Activated CD8-positive, alpha-beta memory T cell treated with anti-CD3 and anti-CD28 coated beads for 24 hours (primary cell): ENCODE measurements around the gene PPP1R9A.

Experiments used
- DNase-seq: peaks from one replicate; pipeline ENCODE4 v3.0.0-alpha.2; 2020

The PPP1R9A gene

GRCh38 chr7:94907026-94907810 is at the start of gene PPP1R9A:
Gene PPP1R9A (plus strand): TSS chr7:94907594. CDS start chr7:94910114, 2,520 bp downstream.
- no peak for DNase-seq

GRCh38 chr7:94871132-94871531 is 36.3 kb upstream of the PPP1R9A start:
- no peak for DNase-seq

- DNase-seq = no peak
Measured at GRCh38 chr7:94873239-94873638, 34.2 kb upstream of the PPP1R9A start.

- DNase-seq = no peak
Measured at GRCh38 chr7:94874036-94874785, 33.2 kb upstream of the PPP1R9A start.

GRCh38 chr7:94875201-94875600 is 32.2 kb upstream of the PPP1R9A start:
- no peak for DNase-seq

- no peak for DNase-seq
Measured at GRCh38 chr7:94877731-94878670, 29.4 kb upstream of the PPP1R9A start.

GRCh38 chr7:94882891-94883290 is 24.5 kb upstream of the PPP1R9A start:
- DNase-seq = no peak

- DNase-seq = no peak
Measured at GRCh38 chr7:94883616-94884015, 23.8 kb upstream of the PPP1R9A start.

- no peak for DNase-seq
Measured at GRCh38 chr7:94888551-94888950, 18.8 kb upstream of the PPP1R9A start.

GRCh38 chr7:94888995-94889523 is 18.3 kb upstream of the PPP1R9A start:
- no peak for DNase-seq

GRCh38 chr7:94890216-94890615 is 17.2 kb upstream of the PPP1R9A start:
- no peak for DNase-seq

- no peak for DNase-seq
Measured at GRCh38 chr7:94893661-94894060, 13.7 kb upstream of the PPP1R9A start.

- no peak for DNase-seq
Measured at GRCh38 chr7:94897541-94897940, 9.9 kb upstream of the PPP1R9A start.

GRCh38 chr7:94898340-94898739 is 9.1 kb upstream of the PPP1R9A start:
- no peak for DNase-seq

- no peak for DNase-seq
Measured at GRCh38 chr7:94901981-94902380, 5.4 kb upstream of the PPP1R9A start.

GRCh38 chr7:94903971-94904370 is 3.4 kb upstream of the PPP1R9A start:
- DNase-seq = no peak

- no peak for DNase-seq
Measured at GRCh38 chr7:94904982-94905381, 2.4 kb upstream of the PPP1R9A start.

GRCh38 chr7:94906065-94906851 is 1.1 kb upstream of the PPP1R9A start:
- DNase-seq = no peak

GRCh38 chr7:94907811-94908322 is 473 bp downstream of the PPP1R9A start:
- DNase-seq = no peak

- no peak for DNase-seq
Measured at GRCh38 chr7:94908323-94909178, 1.2 kb downstream of the PPP1R9A start.

GRCh38 chr7:94909179-94909466 is 1.7 kb downstream of the PPP1R9A start:
- DNase-seq = no peak
